Mucosa of stomach (tissue), 1 donor: Measurements from ENCODE around the gene CLEC17A.
A peak's percentile ranks its signal among the peaks of the same experiment; 100 is the strongest.
"Not testable (repeated sequence)": the region's sequence is repeated elsewhere in the genome, so short reads cannot be mapped to it uniquely, and the experiment has no call there.

ENCODE experiments used
- H3K27me3 ChIP-seq: one replicate; pipeline ENCODE4 v1.7.0; 2013; ENCODE audit warnings: mild to moderate bottlenecking, low read length; ENCODE audit not compliant: control insufficient read depth, insufficient read depth
- H3K36me3 ChIP-seq: one replicate; pipeline ENCODE4 v1.7.0; 2013; ENCODE audit warnings: low read length; ENCODE audit not compliant: control insufficient read depth, insufficient read depth
- H3K4me1 ChIP-seq: one replicate; pipeline ENCODE4 v1.7.0; 2013; ENCODE audit warnings: mild to moderate bottlenecking, low read length; ENCODE audit not compliant: control insufficient read depth, insufficient read depth
- H3K4me3 ChIP-seq: one replicate; pipeline ENCODE4 v1.7.0; 2013; ENCODE audit warnings: low read length
- H3K9ac ChIP-seq: one replicate; pipeline ENCODE4 v1.7.0; 2013; ENCODE audit warnings: mild to moderate bottlenecking, low read length, moderate library complexity
- H3K9me3 ChIP-seq: one replicate; pipeline ENCODE4 v1.7.0; 2013; ENCODE audit warnings: mild to moderate bottlenecking, low read length, moderate library complexity; ENCODE audit not compliant: control insufficient read depth
- donor health status: Pancreatic carcinoma.

CLEC17A gene

DNA sequence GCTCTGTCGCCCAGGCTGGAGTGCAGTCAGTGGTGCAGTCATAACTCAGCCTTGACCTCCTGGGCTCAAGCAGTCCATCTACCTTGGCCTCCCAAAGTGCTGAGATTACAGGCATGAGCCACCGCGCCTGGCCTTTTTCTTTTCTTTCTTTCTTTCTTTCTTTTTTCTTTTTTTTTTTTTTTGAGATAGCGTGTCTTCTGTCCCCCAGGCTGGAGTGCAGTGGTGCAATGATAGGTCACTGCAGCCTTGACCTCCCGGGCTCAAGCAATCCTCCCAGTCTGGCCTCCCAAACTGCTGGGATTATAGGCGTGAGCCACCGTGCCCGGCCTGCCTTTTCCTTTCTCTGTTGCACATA is 30.9 kb upstream of the CLEC17A start:
- not testable (repeated sequence) for H3K27me3 ChIP-seq, H3K4me3 ChIP-seq, H3K9me3 ChIP-seq, H3K9ac ChIP-seq, H3K36me3 ChIP-seq
- H3K4me1 ChIP-seq, result peaks cover 24% of the 10 kb centered on the region

- H3K4me1 ChIP-seq, result peaks cover 24% of the 10 kb centered on the region
- no peaks in the 10 kb centered on the region for H3K9me3 ChIP-seq
- no peak overlapping the region for H3K4me3 ChIP-seq
- H3K9ac ChIP-seq, result no peak overlapping the region
- no peaks in the 10 kb centered on the region for H3K36me3 ChIP-seq
- H3K27me3 ChIP-seq, result no peaks in the 10 kb centered on the region
Measured at GRCh38 chr19:14553042-14553938, 29.6 kb upstream of the CLEC17A start.

DNA sequence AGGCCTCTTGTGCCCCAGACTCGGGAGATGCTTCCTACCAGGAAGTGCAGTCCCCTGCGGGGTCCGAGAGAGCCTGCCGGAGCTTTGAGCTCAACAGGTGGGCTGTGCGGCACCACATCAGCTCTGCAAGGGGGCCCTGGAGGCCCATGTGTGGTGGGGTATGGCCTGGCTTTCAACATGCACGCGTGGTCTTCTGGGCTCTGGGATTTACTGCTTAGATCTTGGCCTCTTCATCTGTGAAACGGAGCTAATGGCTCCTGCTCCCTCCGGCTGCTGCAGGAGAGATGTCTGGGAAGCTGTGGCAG is 29.0 kb upstream of the CLEC17A start:
- H3K4me1 ChIP-seq, result peaks cover 24% of the 10 kb centered on the region
- no peak overlapping the region for H3K9ac ChIP-seq
- no peaks in the 10 kb centered on the region for H3K27me3 ChIP-seq
- H3K4me3 ChIP-seq, result no peak overlapping the region
- H3K9me3 ChIP-seq, result no peaks in the 10 kb centered on the region
- H3K36me3 ChIP-seq, result no peaks in the 10 kb centered on the region

- Histone ChIP-seq H3K27me3 (no peaks in the 10 kb centered on the region), H3K36me3 (no peaks in the 10 kb centered on the region), H3K9ac (no peak overlapping the region), H3K9me3 (no peaks in the 10 kb centered on the region), H3K4me3 (no peak overlapping the region), H3K4me1 (peaks cover 24% of the 10 kb centered on the region)
Measured at GRCh38 chr19:14554382-14554812, 28.5 kb upstream of the CLEC17A start.

DNA sequence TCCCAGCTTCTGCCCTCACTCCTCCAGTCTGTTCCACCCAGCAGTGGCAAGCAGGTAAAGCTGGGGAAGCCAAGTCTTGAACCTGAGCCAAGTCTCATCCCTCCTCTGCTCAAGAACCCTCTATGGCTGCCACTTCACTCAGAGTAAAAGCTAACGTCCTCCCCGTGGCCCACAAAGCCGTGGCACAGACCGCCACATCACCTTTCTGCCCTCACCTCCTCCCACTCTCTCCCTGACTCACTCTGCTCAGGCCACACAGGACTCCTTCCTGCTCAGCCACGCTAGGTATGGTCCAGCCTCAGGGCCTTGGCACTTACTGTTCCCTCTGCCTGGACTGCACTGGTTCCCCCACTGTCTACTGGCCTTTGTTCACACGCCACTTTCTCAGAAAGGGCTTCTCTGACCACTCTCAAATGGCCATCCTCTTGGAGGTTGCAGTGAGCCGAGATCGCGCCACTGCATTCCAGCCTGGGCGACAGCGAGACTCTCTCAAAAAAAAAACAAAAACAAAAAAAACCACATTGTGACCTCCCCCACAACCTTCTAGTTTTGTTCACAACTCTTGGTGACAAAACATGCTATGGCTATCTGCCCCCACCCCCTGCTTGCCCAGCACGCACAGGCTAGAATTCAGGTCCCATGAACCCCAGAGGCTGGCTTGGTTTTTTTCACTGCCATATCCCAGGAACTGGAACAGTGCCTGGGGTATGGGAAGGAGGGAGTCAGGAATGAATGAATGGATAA is 26.8 kb upstream of the CLEC17A start:
- H3K9ac ChIP-seq, result no peak overlapping the region
- H3K4me3 ChIP-seq, result no peak overlapping the region

DNA sequence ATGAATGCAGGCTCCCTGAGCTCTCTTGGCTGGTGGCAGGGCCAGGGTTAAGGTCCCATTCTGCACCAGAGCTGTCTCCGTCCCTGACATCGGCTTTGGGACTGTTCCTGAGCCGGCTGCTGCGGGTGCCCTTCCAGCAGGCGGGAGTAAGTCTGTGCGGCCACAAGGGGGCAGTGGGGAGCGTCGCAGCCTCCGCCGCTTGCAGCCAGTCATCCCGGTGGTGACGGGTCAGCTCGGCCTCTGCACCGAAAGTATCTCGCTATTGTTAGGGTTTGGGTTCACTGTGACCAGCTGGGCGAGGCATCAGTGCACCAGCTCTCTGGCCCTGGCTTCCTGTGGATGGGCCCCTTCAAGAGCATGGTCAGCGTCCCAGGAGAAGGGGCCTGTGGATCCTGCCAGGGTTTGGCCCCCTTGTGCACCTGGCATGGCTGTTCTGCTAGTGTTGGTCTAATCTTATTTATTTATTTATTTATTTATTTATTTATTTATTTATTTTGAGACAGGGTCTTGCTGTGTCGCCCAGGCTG is 26.2 kb upstream of the CLEC17A start:
- H3K9ac ChIP-seq, result no peak overlapping the region
- peaks cover 12% of the 10 kb centered on the region for H3K4me1 ChIP-seq
- H3K4me3 ChIP-seq, result no peak overlapping the region
- H3K9me3 ChIP-seq, result no peaks in the 10 kb centered on the region
- H3K27me3 ChIP-seq, result no peaks in the 10 kb centered on the region
- H3K36me3 ChIP-seq, result no peaks in the 10 kb centered on the region

More for the DNA sequence above, 26.8 kb upstream of the CLEC17A start:
- Histone ChIP-seq H3K4me1 (peaks cover 11% of the 10 kb centered on the region), H3K9me3 (no peaks in the 10 kb centered on the region), H3K36me3 (no peaks in the 10 kb centered on the region), H3K27me3 (no peaks in the 10 kb centered on the region)

DNA sequence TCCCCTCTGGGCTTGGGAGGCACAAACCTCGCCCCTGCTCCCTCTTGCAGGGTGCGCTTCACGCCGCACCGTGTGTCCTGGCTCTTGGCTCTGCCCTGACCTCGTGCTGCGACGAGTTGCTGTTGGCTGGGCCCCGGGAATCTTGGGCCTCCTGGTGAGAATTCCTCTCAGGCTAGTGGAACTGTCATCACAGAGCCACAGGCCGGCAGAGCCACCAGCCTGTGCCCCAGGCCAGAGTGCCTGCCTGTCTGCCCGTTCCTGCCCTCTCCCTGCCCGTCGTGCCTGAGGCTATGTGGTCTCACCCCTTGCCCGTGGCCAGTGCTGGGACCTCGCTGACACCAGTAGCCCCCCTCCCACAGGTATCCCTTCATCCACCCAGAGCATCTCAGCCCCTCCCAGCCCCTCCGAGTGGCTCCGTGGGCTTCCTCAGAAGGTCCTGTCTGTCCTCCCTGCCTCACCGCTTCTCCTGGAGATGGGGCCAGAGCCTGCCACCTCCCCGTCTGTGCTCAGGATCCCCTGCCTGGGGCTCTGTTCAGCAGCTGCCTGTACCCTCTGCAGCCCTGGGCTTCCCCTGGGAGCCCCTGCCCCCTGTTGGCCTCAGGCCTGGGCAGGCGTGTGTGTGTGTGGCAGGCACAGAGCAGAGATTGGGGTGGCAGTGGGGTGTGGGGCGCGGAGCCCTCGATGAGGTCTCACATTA is 24.4 kb upstream of the CLEC17A start:
- Histone ChIP-seq H3K4me1 (peaks cover 17% of the 10 kb centered on the region), H3K4me3 (no peak overlapping the region), H3K9me3 (no peaks in the 10 kb centered on the region), H3K9ac (no peak overlapping the region), H3K36me3 (no peaks in the 10 kb centered on the region), H3K27me3 (no peaks in the 10 kb centered on the region)

GRCh38 chr19:14559916-14560775 is 22.7 kb upstream of the CLEC17A start:
- H3K27me3 ChIP-seq, result no peaks in the 10 kb centered on the region
- H3K4me1 ChIP-seq, result peaks cover 17% of the 10 kb centered on the region
- no peaks in the 10 kb centered on the region for H3K9me3 ChIP-seq
- no peaks in the 10 kb centered on the region for H3K36me3 ChIP-seq
- H3K4me3 ChIP-seq, result no peak overlapping the region
- H3K9ac ChIP-seq, result no peak overlapping the region

DNA sequence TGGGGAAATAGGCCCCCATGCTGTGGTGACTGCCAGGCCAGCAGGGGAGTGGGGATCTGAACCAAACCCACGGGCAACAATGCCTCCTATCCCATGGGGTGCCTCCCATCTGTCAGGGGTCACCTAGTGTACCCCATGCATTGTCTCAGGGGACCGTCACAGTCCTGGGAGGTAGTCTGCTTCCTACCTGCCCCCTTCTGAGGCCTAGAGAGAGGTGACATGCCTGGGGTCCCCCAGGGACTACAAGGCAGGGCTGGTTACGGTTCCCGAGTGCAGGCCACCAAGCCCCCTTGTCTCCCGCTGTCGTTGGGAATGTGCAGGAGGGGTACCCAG is 22.1 kb upstream of the CLEC17A start:
- Histone ChIP-seq H3K4me1 (peaks cover 17% of the 10 kb centered on the region), H3K9ac (no peak overlapping the region), H3K27me3 (no peaks in the 10 kb centered on the region), H3K9me3 (no peaks in the 10 kb centered on the region), H3K36me3 (no peaks in the 10 kb centered on the region), H3K4me3 (no peak overlapping the region)

DNA sequence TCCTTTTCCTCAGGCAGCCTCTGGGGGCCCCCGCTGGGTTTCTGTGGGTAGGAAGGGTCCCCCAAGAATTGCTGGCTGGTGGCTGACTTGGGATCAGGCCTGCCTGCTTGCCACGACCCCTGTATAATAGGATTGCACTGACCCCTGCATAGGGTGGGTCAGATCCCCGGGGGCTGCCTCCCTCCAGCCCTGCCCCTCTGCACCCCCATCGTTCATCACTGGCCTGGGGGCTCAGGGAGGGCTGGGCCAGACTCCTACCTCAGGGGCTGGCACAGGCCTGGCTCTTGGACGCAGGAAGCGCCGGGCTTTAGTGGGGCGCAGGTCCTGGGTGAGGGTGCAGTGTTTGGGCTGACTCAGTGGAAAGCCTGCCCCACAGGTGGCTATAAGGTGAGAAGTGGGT is 21.6 kb upstream of the CLEC17A start:
- no peak overlapping the region for H3K4me3 ChIP-seq
- no peaks in the 10 kb centered on the region for H3K9me3 ChIP-seq
- H3K4me1 ChIP-seq, result peaks cover 15% of the 10 kb centered on the region
- peak overlapping the region; percentile 22 for H3K9ac ChIP-seq
- H3K27me3 ChIP-seq, result no peaks in the 10 kb centered on the region
- no peaks in the 10 kb centered on the region for H3K36me3 ChIP-seq

GRCh38 chr19:14561847-14562351 is 21.0 kb upstream of the CLEC17A start:
- no peaks in the 10 kb centered on the region for H3K36me3 ChIP-seq
- H3K4me1 ChIP-seq, result peaks cover 10% of the 10 kb centered on the region
- H3K4me3 ChIP-seq, result no peak overlapping the region
- peak overlapping the region; percentile 22 for H3K9ac ChIP-seq
- no peaks in the 10 kb centered on the region for H3K27me3 ChIP-seq
- no peaks in the 10 kb centered on the region for H3K9me3 ChIP-seq
